Endodermal cell (in vitro differentiated cells): Measurements from ENCODE around the gene SLC19A2. TPM values are rescaled to one million over a fixed set of nuclear protein-coding genes. Genes with fewer than 3 reads are reported as not detected.

ENCODE experiments used
- DNase-seq: peaks from one replicate; pipeline ENCODE4 v3.0.0-alpha.2; 2017
- H3K27ac ChIP-seq: 2 replicates; pipeline ENCODE4 v1.5.1; 2013; ENCODE audit warnings: mild to moderate bottlenecking, low read depth, low read length, moderate library complexity
- H3K27me3 ChIP-seq: 2 replicates; pipeline ENCODE4 v1.6.1; 2013; ENCODE audit warnings: mild to moderate bottlenecking, low read length, moderate library complexity; ENCODE audit not compliant: insufficient read depth, control insufficient read depth, poor library complexity, severe bottlenecking
- H3K36me3 ChIP-seq: 2 replicates; pipeline ENCODE4 v1.7.0; 2013; ENCODE audit warnings: mild to moderate bottlenecking, low read length, moderate library complexity; ENCODE audit not compliant: control insufficient read depth, insufficient read depth
- H3K4me1 ChIP-seq: one replicate; pipeline ENCODE4 v1.7.0; 2013; ENCODE audit warnings: low read length; ENCODE audit not compliant: control insufficient read depth, insufficient read depth
- H3K4me3 ChIP-seq: 2 replicates; pipeline ENCODE4 v1.5.1; 2013; ENCODE audit warnings: mild to moderate bottlenecking, low read length, moderate library complexity
- H3K9ac ChIP-seq: 2 replicates; pipeline ENCODE4 v1.6.1; 2013; ENCODE audit warnings: mild to moderate bottlenecking, low read length, moderate library complexity; ENCODE audit not compliant: poor library complexity, severe bottlenecking; ENCODE audit errors: extremely low read depth
- H3K9me3 ChIP-seq: 2 replicates; pipeline ENCODE4 v1.6.1; 2013; ENCODE audit warnings: mild to moderate bottlenecking, low read length, moderate library complexity; ENCODE audit not compliant: control insufficient read depth
- H3K27ac Mint-ChIP-seq: 2 replicates; pipeline ENCODE4 v1.8.0; 2020; ENCODE audit warnings: mixed read lengths
- H3K27me3 Mint-ChIP-seq: 2 replicates; pipeline ENCODE4 v1.8.0; 2021; ENCODE audit warnings: mild to moderate bottlenecking, mixed read lengths; ENCODE audit not compliant: insufficient read depth
- H3K36me3 Mint-ChIP-seq: 2 replicates; pipeline ENCODE4 v1.8.0; 2020; ENCODE audit warnings: low read depth, mixed read lengths
- H3K4me1 Mint-ChIP-seq: 2 replicates; pipeline ENCODE4 v1.8.0; 2020; ENCODE audit warnings: mixed read lengths
- H3K4me3 Mint-ChIP-seq: 2 replicates; pipeline ENCODE4 v1.8.0; 2020; ENCODE audit warnings: mild to moderate bottlenecking, moderate library complexity, mixed read lengths
- H3K9me3 Mint-ChIP-seq: 2 replicates; pipeline ENCODE4 v1.8.0; 2020; ENCODE audit warnings: mild to moderate bottlenecking, mixed read lengths
- WGBS, 2 experiments: methylation state at CpG; one replicate each; pipeline versions ENCODE4 v1.1.5 to v1.1.7; 2013; ENCODE audit warnings: missing lambda C conversion rate in 2 of 2, mixed read lengths in 1 of 2; ENCODE audit not compliant: insufficient coverage in 1 of 2, insufficient read length in 1 of 2; 5-methylcytosine and 5-hydroxymethylcytosine counted together
- total RNA-seq, 2 donors: library from RNA; stranded (reverse); fragmentation: NEBNext Ultra II Directional in 1 of 2; extraction: Animal tissue kit (Norgen Biotek cat#: 25700) in 1 of 2; gene quantifications; 2 replicates in 1 of 2; 3 replicates in 1 of 2; pipeline ENCODE4 v1.2.1, GENCODE V29; 2021
- TF ChIP-seq, protein P1 (sequence below): fragments of 200-600 bp; sonication (generic); conservative IDR thresholded peaks from 2 replicates; pipeline ENCODE4 v1.5.0; 2021; ENCODE audit warnings: antibody characterized with exemption, mild to moderate bottlenecking

SLC19A2 gene
- total RNA-seq, 2 donors from 2014 or later: 11.5 to 12.9 TPM

DNA sequence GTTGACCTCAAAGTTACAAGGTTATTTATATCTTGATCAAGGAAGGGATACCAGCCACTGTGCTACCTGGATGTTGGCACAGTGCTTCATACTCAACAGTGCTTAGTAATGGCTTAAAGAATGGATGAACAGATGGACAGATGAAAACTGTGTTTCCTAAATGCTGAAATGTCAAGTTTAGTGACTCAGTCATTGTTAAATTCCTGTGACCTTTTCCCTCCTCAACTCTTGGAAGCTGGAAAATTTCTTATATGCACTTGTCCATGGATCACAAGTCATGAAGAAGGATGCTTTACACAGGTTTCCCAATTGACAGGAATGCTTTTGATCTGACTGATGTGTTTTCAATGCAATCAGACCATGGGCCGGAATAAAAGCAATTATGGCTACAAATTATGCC lies 39.6 kb upstream of the SLC19A2 start:
- Histone ChIP-seq H3K4me1 (peaks cover 9% of the 10 kb centered on the region), H3K27me3 (no peaks in the 10 kb centered on the region), H3K9me3 (no peaks in the 10 kb centered on the region), H3K27ac (no peak overlapping the region), H3K4me3 (no peak overlapping the region), H3K36me3 (no peaks in the 10 kb centered on the region), H3K9ac (no peak overlapping the region)
- no peaks in the 10 kb centered on the region for H3K27me3 Mint-ChIP-seq
- H3K4me1 Mint-ChIP-seq: peaks cover 22% of the 10 kb centered on the region
- DNase-seq: no peak
- H3K27ac Mint-ChIP-seq: no peak overlapping the region
- TF ChIP-seq, protein P1, sequence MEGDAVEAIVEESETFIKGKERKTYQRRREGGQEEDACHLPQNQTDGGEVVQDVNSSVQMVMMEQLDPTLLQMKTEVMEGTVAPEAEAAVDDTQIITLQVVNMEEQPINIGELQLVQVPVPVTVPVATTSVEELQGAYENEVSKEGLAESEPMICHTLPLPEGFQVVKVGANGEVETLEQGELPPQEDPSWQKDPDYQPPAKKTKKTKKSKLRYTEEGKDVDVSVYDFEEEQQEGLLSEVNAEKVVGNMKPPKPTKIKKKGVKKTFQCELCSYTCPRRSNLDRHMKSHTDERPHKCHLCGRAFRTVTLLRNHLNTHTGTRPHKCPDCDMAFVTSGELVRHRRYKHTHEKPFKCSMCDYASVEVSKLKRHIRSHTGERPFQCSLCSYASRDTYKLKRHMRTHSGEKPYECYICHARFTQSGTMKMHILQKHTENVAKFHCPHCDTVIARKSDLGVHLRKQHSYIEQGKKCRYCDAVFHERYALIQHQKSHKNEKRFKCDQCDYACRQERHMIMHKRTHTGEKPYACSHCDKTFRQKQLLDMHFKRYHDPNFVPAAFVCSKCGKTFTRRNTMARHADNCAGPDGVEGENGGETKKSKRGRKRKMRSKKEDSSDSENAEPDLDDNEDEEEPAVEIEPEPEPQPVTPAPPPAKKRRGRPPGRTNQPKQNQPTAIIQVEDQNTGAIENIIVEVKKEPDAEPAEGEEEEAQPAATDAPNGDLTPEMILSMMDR: no peak
- WGBS, 2 experiments: 91% methylated on average over 1 of the region's 1 CpG; no CpG with 5 or more reads in 1 of the 2 experiments
- no peaks in the 10 kb centered on the region for H3K9me3 Mint-ChIP-seq
- no peaks in the 10 kb centered on the region for H3K36me3 Mint-ChIP-seq
- H3K4me3 Mint-ChIP-seq: no peak overlapping the region

DNA sequence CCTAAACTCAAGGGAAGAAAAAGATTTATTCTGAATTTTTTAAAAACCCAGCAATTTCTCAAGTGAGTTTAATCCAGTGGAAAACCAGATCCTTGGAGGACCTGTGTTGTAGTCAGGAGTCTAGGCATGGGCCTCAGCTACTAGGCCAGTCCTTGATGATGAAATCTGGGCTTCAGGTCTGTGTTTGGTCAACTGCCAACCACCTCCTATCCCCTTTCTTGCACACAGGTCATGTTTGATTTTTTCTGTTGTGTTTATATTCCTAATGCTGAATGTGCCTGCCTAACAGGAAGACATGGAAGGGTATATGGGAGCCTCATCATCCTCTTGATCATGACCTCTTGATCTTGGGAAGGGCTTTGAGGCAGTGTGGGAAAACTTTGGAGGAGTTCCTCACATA lies 38.2 kb upstream of the SLC19A2 start:
- no peak overlapping the region for H3K9ac ChIP-seq
- no peak for DNase-seq
- Mint-ChIP-seq H3K9me3 (no peaks in the 10 kb centered on the region), H3K4me1 (peaks cover 14% of the 10 kb centered on the region), H3K27ac (no peak overlapping the region), H3K27me3 (no peaks in the 10 kb centered on the region), H3K36me3 (no peaks in the 10 kb centered on the region), H3K4me3 (no peak overlapping the region)
- no peaks in the 10 kb centered on the region for H3K9me3 ChIP-seq
- H3K4me1 ChIP-seq: peaks cover 5% of the 10 kb centered on the region
- H3K4me3 ChIP-seq: no peak overlapping the region
- no peaks in the 10 kb centered on the region for H3K36me3 ChIP-seq
- no peak overlapping the region for H3K27ac ChIP-seq
- TF ChIP-seq, protein P1: no peak
- H3K27me3 ChIP-seq: no peaks in the 10 kb centered on the region

DNA sequence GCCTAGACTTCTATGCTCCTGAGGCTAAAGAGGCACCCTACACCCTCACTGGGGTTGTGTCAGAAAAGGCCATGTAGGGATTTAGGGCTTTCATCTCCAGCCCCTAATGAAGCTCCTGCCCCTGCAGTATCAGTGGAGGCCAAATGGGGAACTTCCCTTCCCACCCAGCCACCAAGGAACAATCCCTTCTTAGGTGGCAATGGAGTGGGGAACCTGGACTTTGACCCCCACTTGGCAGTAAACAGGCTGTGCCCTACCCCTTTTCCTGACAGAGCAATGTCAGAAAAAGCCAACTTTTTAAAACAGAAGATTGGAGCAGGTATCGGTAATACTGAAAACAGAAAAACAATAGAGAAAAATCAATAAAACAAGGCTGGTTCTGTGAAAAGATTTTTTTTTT lies 35.5 kb upstream of the SLC19A2 start:
- Histone ChIP-seq H3K9me3 (no peaks in the 10 kb centered on the region), H3K27ac (no peak overlapping the region), H3K4me1 (no peaks in the 10 kb centered on the region), H3K36me3 (no peaks in the 10 kb centered on the region), H3K4me3 (no peak overlapping the region), H3K9ac (no peak overlapping the region), H3K27me3 (no peaks in the 10 kb centered on the region)
- no peaks in the 10 kb centered on the region for H3K36me3 Mint-ChIP-seq
- no peaks in the 10 kb centered on the region for H3K9me3 Mint-ChIP-seq
- no peak for DNase-seq
- H3K4me3 Mint-ChIP-seq: no peak overlapping the region
- no peaks in the 10 kb centered on the region for H3K27me3 Mint-ChIP-seq
- H3K27ac Mint-ChIP-seq: no peak overlapping the region
- WGBS, 2 experiments: 93% methylated on average over 1 of the region's 1 CpG; no CpG with 5 or more reads in 1 of the 2 experiments
- H3K4me1 Mint-ChIP-seq: no peaks in the 10 kb centered on the region
- TF ChIP-seq, protein P1: no peak
